ENCODE results near the gene ZBTB38.

GRCh38 chr3:141407825-141408224, 39.5 kb downstream of the ZBTB38 start:
- TF ChIP-seq CTCF (conservative IDR thresholded peaks at IDR 0.05; ENCODE audit: low read depth, low read length) (no peak), EZH2 (IDR thresholded peaks at IDR 0.05; ENCODE audit: low read length, unreplicated experiment) (no peak)
